AG04449 (cell line): ENCODE results near the gene PDE8A.
"Not testable (repeated sequence)": the region's sequence is repeated elsewhere in the genome, so short reads cannot be mapped to it uniquely, and the experiment has no call there.

Experiments
- CTCF ChIA-PET: fragments of 350-600 bp; formaldehyde crosslinking; extraction: SDS; loops from one replicate; lab custom pipeline; 2021; ENCODE audit warnings: antibody characterized with exemption; lab: Yijun Ruan, JAX
- POLR2A ChIA-PET: fragments of 400-600, 350-600 bp; formaldehyde crosslinking; extraction: SDS; loops from one replicate; lab custom pipeline; 2020; ENCODE audit warnings: antibody characterized with exemption, inconsistent platforms; lab: Yijun Ruan, JAX
- DNase-seq: peaks from one replicate; pipeline ENCODE4 v3.0.0-alpha.2; 2010; ENCODE audit warnings: low read depth, low spot score
- H3K4me3 ChIP-seq: 2 replicates; pipeline ENCODE4 v1.5.1; 2011; ENCODE audit warnings: low read depth, mild to moderate bottlenecking, control low read depth, low read length
- TF ChIP-seq, protein P1 (sequence below): IDR thresholded peaks from one replicate; pipeline ENCODE4 v1.5.1; 2011; ENCODE audit warnings: mild to moderate bottlenecking, moderate library complexity, low read length, control low read depth, inconsistent platforms; ENCODE audit not compliant: insufficient read depth; ENCODE audit errors: missing control alignments

Gene PDE8A

DNA sequence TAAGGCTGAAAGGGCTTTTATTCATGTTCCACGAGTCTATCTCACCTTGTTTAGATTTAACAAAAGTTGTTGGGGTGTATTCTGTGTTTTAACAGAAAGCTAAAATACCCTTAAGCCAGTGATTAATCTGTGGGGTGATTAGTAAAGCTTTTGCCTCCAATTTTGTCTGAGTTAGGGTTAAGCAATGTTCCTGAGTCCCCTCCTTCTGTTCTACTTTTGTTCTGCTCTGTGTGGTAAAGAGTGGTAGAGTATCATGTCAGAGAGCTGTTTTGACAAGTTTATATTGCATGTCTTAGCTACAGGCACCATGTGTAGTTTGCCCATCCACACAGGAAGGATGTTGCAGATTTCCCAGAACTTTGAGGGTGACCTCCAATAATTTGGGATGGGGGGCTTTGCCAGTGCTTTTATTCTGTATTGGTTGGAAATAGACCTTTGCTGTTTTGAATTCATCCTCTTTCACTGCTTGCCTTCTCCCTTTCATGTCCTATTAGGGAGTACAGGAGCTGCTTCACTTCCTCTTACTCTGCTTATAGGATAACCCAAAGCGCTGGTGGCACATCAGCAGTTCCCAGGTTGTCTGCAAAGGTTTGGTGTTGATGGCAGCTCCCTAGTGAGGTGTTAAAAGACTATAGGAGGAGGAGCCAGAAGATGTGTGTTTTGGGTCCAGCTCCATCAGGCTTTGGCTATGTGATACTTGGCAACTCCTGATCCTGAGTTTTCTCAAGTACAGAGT, 7.4 kb downstream of the PDE8A start:
- ChIA-PET CTCF (interaction anchor here (1.4 to 1.9 kb wide), 4 partner anchors 15 to 55 kb away, joined by 3 to 6 read pairs (median 4); no protein-coding TSS in a partner anchor), POLR2A (no interaction called here)
- TF ChIP-seq, protein P1, sequence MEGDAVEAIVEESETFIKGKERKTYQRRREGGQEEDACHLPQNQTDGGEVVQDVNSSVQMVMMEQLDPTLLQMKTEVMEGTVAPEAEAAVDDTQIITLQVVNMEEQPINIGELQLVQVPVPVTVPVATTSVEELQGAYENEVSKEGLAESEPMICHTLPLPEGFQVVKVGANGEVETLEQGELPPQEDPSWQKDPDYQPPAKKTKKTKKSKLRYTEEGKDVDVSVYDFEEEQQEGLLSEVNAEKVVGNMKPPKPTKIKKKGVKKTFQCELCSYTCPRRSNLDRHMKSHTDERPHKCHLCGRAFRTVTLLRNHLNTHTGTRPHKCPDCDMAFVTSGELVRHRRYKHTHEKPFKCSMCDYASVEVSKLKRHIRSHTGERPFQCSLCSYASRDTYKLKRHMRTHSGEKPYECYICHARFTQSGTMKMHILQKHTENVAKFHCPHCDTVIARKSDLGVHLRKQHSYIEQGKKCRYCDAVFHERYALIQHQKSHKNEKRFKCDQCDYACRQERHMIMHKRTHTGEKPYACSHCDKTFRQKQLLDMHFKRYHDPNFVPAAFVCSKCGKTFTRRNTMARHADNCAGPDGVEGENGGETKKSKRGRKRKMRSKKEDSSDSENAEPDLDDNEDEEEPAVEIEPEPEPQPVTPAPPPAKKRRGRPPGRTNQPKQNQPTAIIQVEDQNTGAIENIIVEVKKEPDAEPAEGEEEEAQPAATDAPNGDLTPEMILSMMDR = no peak
- no peak overlapping the region for H3K4me3 ChIP-seq
- no peak for DNase-seq

DNA sequence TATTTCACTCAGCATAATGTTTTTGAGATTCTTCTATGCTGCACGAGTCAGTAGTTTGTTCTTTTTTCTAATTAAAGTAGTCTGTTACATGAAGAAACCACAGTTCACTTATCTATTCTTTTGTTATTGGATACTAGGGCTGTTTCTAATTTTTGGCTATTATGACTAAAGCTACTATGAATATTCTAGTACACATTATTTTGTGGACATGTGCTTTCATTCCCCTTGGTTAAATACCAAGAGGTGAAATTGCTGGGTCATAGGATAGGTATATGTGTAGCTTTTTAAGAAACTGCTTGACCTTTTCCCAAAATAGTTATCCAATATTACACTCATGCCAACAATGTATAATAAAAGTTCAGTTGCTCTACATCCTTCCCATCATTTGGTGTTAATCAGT, 8.9 kb downstream of the PDE8A start:
- POLR2A ChIA-PET = no interaction called here
- CTCF ChIA-PET = interaction anchor here (1.0 kb wide), 1 partner anchor 63 kb away, joined by 3 read pairs; no protein-coding TSS in a partner anchor
- no peak overlapping the region for H3K4me3 ChIP-seq
- DNase-seq = no peak
- TF ChIP-seq, protein P1 = no peak

DNA sequence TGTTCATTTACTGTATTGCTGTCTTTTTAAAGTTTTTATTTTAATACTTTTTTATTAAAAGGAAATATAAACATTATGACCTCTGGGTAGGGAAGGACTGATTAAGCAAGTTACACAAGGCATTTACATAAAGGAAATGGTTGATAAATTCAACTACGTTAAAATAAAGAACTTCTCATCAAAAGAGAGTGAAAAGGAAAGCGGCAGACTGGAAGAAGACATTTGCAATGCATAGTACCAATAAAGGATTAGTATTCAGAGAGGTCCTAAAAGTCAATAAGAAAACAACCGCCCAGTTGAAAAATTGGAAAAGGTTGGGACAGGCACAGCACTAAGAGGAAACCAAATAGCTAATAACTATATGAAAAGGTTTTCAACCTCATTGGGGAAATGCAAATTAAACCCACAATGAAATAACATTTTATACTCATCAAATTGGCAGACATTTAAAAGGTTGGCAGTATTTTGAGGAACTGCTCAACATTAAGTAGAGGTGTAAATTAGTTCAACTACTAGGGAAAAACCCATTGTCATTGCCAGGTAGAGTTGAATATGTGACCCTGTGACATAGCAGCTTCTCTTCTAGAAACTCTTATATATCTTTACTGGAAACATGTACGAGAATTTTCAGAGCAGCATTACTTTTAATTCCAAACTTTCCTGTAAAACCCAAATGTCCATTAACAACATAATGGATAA, 9.5 kb downstream of the PDE8A start:
- ChIA-PET CTCF (interaction anchor here (1.0 to 2.2 kb wide), 2 partner anchors 14 to 63 kb away, joined by 3 to 9 read pairs; no protein-coding TSS in a partner anchor), POLR2A (no interaction called here)
- TF ChIP-seq, protein P1 = no peak
- DNase-seq = no peak
- no peak overlapping the region for H3K4me3 ChIP-seq

DNA sequence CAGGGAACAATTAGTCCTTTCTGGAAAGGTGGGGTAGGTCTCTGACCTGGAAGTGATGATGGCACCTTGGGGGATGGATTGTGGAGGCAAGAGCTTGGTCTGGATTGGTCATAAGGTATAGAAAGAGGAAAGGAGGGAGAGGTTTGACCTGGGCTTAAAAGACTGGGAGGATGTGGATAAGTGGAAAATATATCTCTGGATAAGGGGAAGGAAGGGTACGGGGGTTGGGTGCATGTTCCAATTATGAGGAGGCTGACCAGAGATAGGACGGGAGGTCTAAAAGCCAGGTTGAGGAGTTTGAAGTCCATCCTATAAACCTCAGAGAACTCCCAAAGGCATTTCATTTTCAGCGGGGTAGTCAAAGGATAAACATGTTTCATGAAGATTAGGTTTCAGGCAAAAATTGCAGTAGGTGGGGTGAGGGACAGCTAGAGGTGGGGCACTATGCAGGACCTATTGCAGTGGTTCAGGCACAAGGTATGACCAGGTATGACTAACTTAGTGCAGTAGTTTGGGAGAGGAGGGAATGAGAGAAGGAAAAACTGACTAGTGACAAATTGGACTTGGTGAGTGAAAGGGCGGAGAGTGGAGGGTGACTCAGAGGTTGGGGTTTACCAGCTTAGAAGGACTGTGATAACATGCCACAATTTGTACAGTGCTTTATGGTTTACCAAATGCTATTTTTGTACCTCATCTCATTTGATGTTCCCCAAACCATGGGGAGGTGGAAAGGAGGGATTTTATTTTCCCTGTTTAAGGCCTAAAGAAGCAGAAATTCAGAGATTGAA, 10.7 kb downstream of the PDE8A start:
- no peak overlapping the region for H3K4me3 ChIP-seq
- POLR2A ChIA-PET = interaction anchor here (0.6 to 1.0 kb wide), 2 partner anchors 12 to 307 kb away, joined by 3 to 5 read pairs; no protein-coding TSS in a partner anchor
- TF ChIP-seq, protein P1 = no peak
- CTCF ChIA-PET = interaction anchor here (0.9 to 2.2 kb wide), 3 partner anchors 13 to 33 kb away, joined by 3 to 9 read pairs (median 3); no protein-coding TSS in a partner anchor
- DNase-seq = no peak

DNA sequence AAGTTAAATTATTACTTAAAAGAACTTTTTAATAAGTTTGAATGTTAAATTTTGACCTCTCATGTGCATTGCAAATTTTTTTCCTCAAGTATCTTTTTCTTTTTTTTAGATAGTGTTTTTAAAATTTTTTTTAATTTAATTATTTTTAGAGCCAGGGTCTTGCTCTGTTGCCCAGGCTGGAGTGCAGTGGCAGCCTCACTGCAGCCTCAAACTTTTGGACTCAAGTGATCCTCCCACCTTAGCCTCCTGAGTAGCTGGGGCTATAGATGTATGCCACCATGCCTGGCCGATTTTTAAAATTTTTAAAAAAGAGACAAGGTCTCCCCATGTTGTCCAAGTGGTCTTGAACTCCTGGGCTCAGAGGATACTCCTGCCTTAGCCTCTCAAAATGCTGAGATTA, 14.4 kb downstream of the PDE8A start:
- no peak for DNase-seq
- ChIA-PET POLR2A (no interaction called here), CTCF (interaction anchor here (1.3 to 1.5 kb wide), 2 partner anchors 9 to 49 kb away, joined by 3 to 4 read pairs; no protein-coding TSS in a partner anchor)
- TF ChIP-seq, protein P1 = no peak
- no peak overlapping the region for H3K4me3 ChIP-seq

DNA sequence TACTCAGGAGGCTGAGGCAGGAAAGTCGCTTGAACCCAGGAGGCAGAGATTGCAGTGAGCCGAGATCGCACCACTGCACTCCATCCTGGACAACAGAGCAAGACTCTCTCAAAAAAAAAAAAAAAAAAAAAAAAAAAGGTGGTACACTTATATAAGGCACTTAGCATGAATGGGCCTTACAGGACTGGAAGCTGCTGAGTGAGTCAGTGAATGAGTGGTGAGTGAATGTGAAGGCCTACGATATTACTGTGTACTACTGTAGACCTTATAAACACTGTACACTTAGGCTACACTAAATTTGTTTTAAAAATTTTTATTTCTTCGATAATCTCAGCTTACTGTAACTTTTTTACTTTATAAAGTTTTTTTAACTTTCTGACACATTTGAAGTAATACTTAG, 15.1 kb downstream of the PDE8A start:
- DNase-seq, POLR2A ChIA-PET, H3K4me3 ChIP-seq: not testable (repeated sequence)
- CTCF ChIA-PET = interaction anchor here (1.3 to 1.5 kb wide), 2 partner anchors 9 to 49 kb away, joined by 3 to 4 read pairs; no protein-coding TSS in a partner anchor

DNA sequence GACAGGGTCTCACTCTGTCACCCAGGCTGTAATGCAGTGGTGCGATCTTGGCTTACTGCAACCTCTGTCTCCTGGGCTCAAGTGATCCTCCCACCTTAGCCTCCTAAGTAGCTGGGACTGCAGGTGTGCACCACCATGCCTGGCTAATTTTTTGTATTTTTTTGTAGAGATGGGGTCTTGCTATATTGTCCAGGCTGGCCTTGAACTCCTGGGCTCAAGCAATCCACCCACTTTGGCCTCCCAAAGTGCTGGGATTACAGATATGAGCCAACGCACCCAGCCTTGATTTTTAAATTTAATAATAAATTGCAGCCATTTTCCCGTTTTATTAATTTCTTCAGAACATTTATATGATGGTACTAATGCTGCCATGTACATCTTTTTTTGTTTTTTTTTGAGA, 15.6 kb downstream of the PDE8A start:
- H3K4me3 ChIP-seq, POLR2A ChIA-PET, DNase-seq: not testable (repeated sequence)
- CTCF ChIA-PET = interaction anchor here (1.3 to 1.5 kb wide), 2 partner anchors 8 to 48 kb away, joined by 3 to 4 read pairs; no protein-coding TSS in a partner anchor
